LNCaP clone FGC (cell line): ENCODE data around the gene OR2AT4.

ENCODE experiments used
- DNase-seq: peaks from one replicate; pipeline ENCODE4 v3.0.0-alpha.2; 2011; ENCODE audit warnings: low read depth
- H3K4me3 ChIP-seq: 2 replicates; pipeline ENCODE4 v1.5.1; 2011; ENCODE audit warnings: mild to moderate bottlenecking, low read depth, low read length, control low read depth
- CTCF ChIP-seq: IDR thresholded peaks from 2 replicates; pipeline ENCODE4 v1.5.1; 2012; ENCODE audit warnings: mild to moderate bottlenecking; ENCODE audit not compliant: control insufficient read depth, insufficient read depth; ENCODE audit errors: extremely low read depth

Gene OR2AT4

GRCh38 chr11:75035911-75036565, 60.6 kb downstream of the OR2AT4 start:
- no peak overlapping the region for H3K4me3 ChIP-seq
- DNase-seq: no peak
- no peak for TF ChIP-seq CTCF

GRCh38 chr11:75035256-75035655, 61.4 kb downstream of the OR2AT4 start:
- no peak overlapping the region for H3K4me3 ChIP-seq
- no peak for TF ChIP-seq CTCF
- no peak for DNase-seq

GRCh38 chr11:75033916-75034315, 62.8 kb downstream of the OR2AT4 start:
- no peak for TF ChIP-seq CTCF
- no peak for DNase-seq
- H3K4me3 ChIP-seq: no peak overlapping the region

GRCh38 chr11:75032550-75032935, 64.1 kb downstream of the OR2AT4 start:
- no peak overlapping the region for H3K4me3 ChIP-seq
- TF ChIP-seq CTCF: no peak
- no peak for DNase-seq

GRCh38 chr11:75031771-75032549, 64.7 kb downstream of the OR2AT4 start:
- DNase-seq: peak; percentile 32
- H3K4me3 ChIP-seq: no peak overlapping the region
- TF ChIP-seq CTCF: peak; percentile 96
